SU-DHL-6 (cell line): ENCODE results near the gene TRIM40.

Experiments
- CTCF ChIP-seq: fragments of 200-600 bp; sonication (generic); IDR thresholded peaks from one replicate; pipeline ENCODE4 v1.5.1; 2017; ENCODE audit warnings: antibody characterized with exemption, mild to moderate bottlenecking, low read length, moderate library complexity; ENCODE audit not compliant: insufficient read depth, poor library complexity, severe bottlenecking
- EZH2phosphoT487 ChIP-seq: fragments of 200-600 bp; sonication (generic), shearing (Covaris generic); conservative IDR thresholded peaks from 2 replicates; pipeline ENCODE4 v1.6.1; 2018; ENCODE audit warnings: mild to moderate bottlenecking, antibody characterized with exemption, low read length, moderate library complexity, mixed read lengths

- TF ChIP-seq CTCF: no peak
- TF ChIP-seq EZH2phosphoT487: no peak
Observed at GRCh38 chr6:30157581-30157980, 21.6 kb downstream of the TRIM40 start.
